ENCODE measurements around the gene HCN2. TPM values are rescaled to one million over a fixed set of nuclear protein-coding genes. Genes with fewer than 3 reads are reported as not detected.

Gene HCN2
- total RNA-seq, 1 donor from 2014 or later = not detected

DNA sequence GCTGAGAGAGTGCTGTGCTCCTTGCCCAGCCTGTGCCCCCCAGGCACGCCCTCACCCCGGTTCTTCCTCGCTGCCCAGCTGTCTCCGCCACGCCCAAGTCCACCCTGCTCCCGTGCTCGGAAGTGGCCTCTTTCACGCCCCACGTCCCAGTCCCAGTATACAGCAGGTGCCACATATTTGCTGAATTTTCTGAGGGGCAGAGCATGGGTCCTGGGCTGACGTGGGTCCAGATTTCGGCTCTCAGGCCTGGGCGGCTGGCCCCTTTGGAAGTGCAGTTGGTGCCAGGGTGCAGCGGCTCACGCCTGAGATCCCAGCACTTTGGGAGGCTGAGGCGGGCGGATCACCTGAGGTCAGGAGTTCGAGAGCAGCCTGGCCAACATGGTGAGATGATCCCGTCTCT, 3.4 kb downstream of the HCN2 start:
- H3K36me3 ChIP-seq (ENCODE audit: control insufficient read depth in 3 of 3, insufficient read depth in 3 of 3, low read length in 3 of 3) = no peaks in the 10 kb centered on the region
- no peaks in the 10 kb centered on the region for H3K9me3 ChIP-seq (ENCODE audit: control insufficient read depth in 3 of 3, low read length in 3 of 3)
- peaks cover 42 to 67% (median 49%) of the 10 kb centered on the region in 3 donors for H3K27me3 ChIP-seq (ENCODE audit: control insufficient read depth in 3 of 3, insufficient read depth in 3 of 3, low read length in 3 of 3)
- H3K4me3 ChIP-seq (ENCODE audit: low read length in 3 of 3) = no peak overlapping the region
- H3K9ac ChIP-seq (ENCODE audit: low read depth in 1 of 3, low read length in 3 of 3) = no peak overlapping the region
- H3K27ac ChIP-seq (ENCODE audit: low read depth, low read length) = no peak overlapping the region
- peaks cover 0 to 1% (median 0%) of the 10 kb centered on the region in 3 donors for H3K4me1 ChIP-seq (ENCODE audit: control insufficient read depth in 3 of 3, insufficient read depth in 3 of 3, low read length in 3 of 3)

DNA sequence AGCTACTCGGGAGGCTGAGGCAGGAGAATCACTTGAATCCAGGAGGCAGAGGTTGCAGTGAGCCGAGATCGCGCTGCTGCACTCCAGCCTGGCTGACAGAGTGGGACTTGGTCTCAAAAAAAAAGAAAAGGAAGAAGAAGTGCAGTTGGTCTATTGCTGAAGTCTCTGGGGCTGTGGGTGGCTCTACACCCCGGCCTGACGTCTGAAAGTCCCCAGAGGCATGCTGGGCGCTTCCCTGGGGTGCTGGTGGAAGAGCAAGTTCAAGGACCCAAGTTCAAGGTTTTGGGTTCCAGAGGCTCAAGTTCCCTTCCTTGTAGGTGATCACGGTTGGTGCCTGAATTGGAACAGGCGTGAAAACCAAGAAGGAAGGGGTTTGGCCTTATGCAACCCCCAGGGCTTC, 3.8 kb downstream of the HCN2 start:
- Histone ChIP-seq H3K4me1 (ENCODE audit: control insufficient read depth in 3 of 3, insufficient read depth in 3 of 3, low read length in 3 of 3) (no peaks in the 10 kb centered on the region), H3K27me3 (ENCODE audit: control insufficient read depth in 3 of 3, insufficient read depth in 3 of 3, low read length in 3 of 3) (peaks cover 37 to 63% (median 44%) of the 10 kb centered on the region in 3 donors), H3K9ac (ENCODE audit: low read depth in 1 of 3, low read length in 3 of 3) (no peak overlapping the region), H3K27ac (ENCODE audit: low read depth, low read length) (no peak overlapping the region), H3K4me3 (ENCODE audit: low read length in 3 of 3) (no peak overlapping the region), H3K36me3 (ENCODE audit: control insufficient read depth in 3 of 3, insufficient read depth in 3 of 3, low read length in 3 of 3) (no peaks in the 10 kb centered on the region), H3K9me3 (ENCODE audit: control insufficient read depth in 3 of 3, low read length in 3 of 3) (no peaks in the 10 kb centered on the region)

- H3K4me1 ChIP-seq (ENCODE audit: control insufficient read depth in 3 of 3, insufficient read depth in 3 of 3, low read length in 3 of 3) = no peaks in the 10 kb centered on the region
- H3K9ac ChIP-seq (ENCODE audit: low read depth in 1 of 3, low read length in 3 of 3) = no peak overlapping the region
- H3K27ac ChIP-seq (ENCODE audit: low read depth, low read length) = no peak overlapping the region
- no peaks in the 10 kb centered on the region for H3K36me3 ChIP-seq (ENCODE audit: control insufficient read depth in 3 of 3, insufficient read depth in 3 of 3, low read length in 3 of 3)
- H3K9me3 ChIP-seq (ENCODE audit: control insufficient read depth in 3 of 3, low read length in 3 of 3) = no peaks in the 10 kb centered on the region
- H3K4me3 ChIP-seq (ENCODE audit: low read length in 3 of 3) = no peak overlapping the region
- H3K27me3 ChIP-seq (ENCODE audit: control insufficient read depth in 3 of 3, insufficient read depth in 3 of 3, low read length in 3 of 3) = peaks cover 29 to 55% (median 39%) of the 10 kb centered on the region in 3 donors
These were observed 4.7 kb downstream of the HCN2 start for GRCh38 chr19:594265-594870.

DNA sequence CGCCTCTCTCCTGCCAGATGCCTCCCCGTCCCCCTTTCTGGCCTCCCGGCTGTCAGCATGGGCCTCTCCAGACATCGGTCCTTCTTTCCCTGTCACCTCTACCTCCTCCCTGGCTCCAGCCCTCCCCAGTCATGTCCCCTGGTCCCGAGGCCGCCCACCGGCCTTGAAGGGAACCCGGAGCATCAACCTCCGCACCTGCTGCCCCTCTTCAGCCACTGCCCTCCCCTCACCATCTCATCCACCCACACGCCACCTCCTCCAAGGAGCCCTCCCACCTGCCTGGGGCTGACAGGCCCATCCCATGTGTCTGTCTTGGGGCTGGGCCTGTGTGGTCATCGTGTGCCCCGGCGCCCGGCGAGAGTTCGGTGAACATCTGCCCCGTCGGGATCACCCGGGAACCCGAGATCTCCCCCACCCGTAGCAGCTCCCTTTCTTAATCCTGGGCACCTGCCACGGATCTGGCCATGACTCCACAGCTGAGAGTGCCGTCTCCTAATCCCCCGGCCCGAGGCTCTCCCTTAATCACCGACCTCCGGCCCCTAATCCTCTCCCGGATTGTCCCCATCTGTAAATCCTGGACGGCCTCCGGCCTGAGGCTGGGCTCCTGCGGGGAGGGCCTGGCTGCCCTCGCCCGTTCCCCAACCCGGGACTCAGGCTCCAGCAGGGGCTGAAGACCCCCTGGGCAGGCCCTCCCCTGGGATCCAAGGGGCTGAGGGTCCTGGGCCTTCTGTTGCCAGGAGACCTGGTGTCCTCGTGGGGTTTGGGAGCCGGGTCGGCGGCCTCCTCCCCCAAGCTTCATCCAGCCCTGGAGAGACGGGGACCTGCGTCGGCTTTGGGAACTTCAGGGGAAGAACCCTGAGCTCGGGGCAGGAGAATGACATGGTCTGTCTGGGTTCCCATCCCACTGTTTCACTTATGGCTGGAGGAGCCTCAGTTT, 5.9 kb downstream of the HCN2 start:
- Histone ChIP-seq H3K4me3 (ENCODE audit: low read length in 3 of 3) (no peak overlapping the region), H3K27me3 (ENCODE audit: control insufficient read depth in 3 of 3, insufficient read depth in 3 of 3, low read length in 3 of 3) (peaks cover 28 to 54% (median 39%) of the 10 kb centered on the region in 3 donors), H3K4me1 (ENCODE audit: control insufficient read depth in 3 of 3, insufficient read depth in 3 of 3, low read length in 3 of 3) (no peaks in the 10 kb centered on the region), H3K9me3 (ENCODE audit: control insufficient read depth in 3 of 3, low read length in 3 of 3) (no peaks in the 10 kb centered on the region), H3K27ac (ENCODE audit: low read depth, low read length) (no peak overlapping the region), H3K36me3 (ENCODE audit: control insufficient read depth in 3 of 3, insufficient read depth in 3 of 3, low read length in 3 of 3) (no peaks in the 10 kb centered on the region), H3K9ac (ENCODE audit: low read depth in 1 of 3, low read length in 3 of 3) (no peak overlapping the region)

DNA sequence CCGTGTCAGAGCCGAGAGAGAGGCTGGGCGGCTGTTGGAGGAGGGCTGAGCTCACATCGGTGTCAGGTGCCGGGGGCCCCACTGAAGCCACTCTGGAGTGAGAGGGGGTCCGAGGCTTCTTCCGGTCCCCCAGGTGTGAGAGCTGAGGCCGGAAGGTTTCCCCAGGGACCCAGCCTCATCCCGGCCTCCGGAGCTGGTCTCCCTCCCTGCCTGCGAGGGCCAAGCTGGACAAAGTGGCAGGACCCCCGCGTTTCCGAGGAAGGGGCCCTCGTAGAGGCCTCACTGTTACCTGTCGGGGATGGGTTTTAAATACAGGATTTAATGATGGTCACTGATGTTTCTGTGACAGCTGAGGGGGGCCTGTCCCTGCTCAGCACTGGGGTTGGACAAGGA, 6.6 kb downstream of the HCN2 start:
- Histone ChIP-seq H3K9ac (ENCODE audit: low read depth in 1 of 3, low read length in 3 of 3) (no peak overlapping the region), H3K27me3 (ENCODE audit: control insufficient read depth in 3 of 3, insufficient read depth in 3 of 3, low read length in 3 of 3) (peaks cover 24 to 48% (median 32%) of the 10 kb centered on the region in 3 donors)

DNA sequence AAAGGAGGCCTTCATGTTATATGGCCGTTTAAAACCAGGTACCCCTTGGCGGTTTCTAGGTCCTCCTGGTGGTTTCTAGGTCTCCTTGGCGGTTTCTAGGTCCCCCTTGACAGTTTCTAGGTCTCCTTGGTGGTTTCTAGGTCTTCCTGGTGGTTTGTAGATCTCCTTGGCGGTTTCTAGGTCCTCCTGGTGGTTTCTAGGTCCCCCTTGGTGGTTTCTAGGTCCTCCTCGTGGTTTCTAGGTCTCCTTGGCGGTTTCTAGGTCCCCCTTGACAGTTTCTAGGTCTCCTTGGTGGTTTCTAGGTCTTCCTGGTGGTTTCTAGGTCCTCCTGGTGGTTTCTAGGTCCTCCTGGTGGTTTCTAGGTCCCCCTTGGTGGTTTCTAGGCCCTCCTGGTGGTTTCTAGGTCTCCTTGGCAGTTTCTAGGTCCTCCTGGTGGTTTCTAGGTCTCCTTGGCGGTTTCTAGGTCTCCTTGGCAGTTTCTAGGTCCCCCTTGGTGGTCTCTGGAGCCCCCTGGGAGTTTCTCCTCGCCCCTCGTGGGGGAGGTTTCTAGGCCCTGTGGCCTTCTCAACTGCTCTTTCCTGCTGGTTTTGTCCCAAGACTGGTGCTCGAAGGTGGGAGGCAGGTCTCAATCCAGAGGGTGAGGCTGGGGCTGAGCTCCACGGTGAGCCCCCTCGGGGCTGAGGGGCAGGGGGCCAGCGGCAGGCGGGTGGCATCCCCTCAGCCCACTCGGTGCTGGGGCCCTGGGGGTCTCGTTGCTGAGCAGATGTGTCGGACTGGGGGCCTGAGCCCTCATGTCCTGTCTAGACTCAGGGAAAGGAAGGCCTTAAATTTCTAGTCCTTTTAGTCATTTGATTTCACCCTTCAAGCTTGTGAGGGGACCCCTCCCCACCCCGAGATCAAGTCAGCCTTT, 8.0 kb downstream of the HCN2 start:
- no peak overlapping the region for H3K9ac ChIP-seq (ENCODE audit: low read depth in 1 of 3, low read length in 3 of 3)
- H3K4me1 ChIP-seq (ENCODE audit: control insufficient read depth in 3 of 3, insufficient read depth in 3 of 3, low read length in 3 of 3) = no peaks in the 10 kb centered on the region
- no peaks in the 10 kb centered on the region for H3K9me3 ChIP-seq (ENCODE audit: control insufficient read depth in 3 of 3, low read length in 3 of 3)
- no peak overlapping the region for H3K4me3 ChIP-seq (ENCODE audit: low read length in 3 of 3)
- no peak overlapping the region for H3K27ac ChIP-seq (ENCODE audit: low read depth, low read length)
- no peaks in the 10 kb centered on the region for H3K36me3 ChIP-seq (ENCODE audit: control insufficient read depth in 3 of 3, insufficient read depth in 3 of 3, low read length in 3 of 3)
- peaks cover 15 to 34% (median 19%) of the 10 kb centered on the region in 3 donors for H3K27me3 ChIP-seq (ENCODE audit: control insufficient read depth in 3 of 3, insufficient read depth in 3 of 3, low read length in 3 of 3)

More for the DNA sequence above, 6.6 kb downstream of the HCN2 start:
- Histone ChIP-seq H3K9me3 (ENCODE audit: control insufficient read depth in 3 of 3, low read length in 3 of 3) (no peaks in the 10 kb centered on the region), H3K4me1 (ENCODE audit: control insufficient read depth in 3 of 3, insufficient read depth in 3 of 3, low read length in 3 of 3) (no peaks in the 10 kb centered on the region), H3K4me3 (ENCODE audit: low read length in 3 of 3) (no peak overlapping the region), H3K27ac (ENCODE audit: low read depth, low read length) (no peak overlapping the region), H3K36me3 (ENCODE audit: control insufficient read depth in 3 of 3, insufficient read depth in 3 of 3, low read length in 3 of 3) (no peaks in the 10 kb centered on the region)

GRCh38 chr19:601310-601709, 11.6 kb downstream of the HCN2 start:
- no peak overlapping the region for H3K4me3 ChIP-seq (ENCODE audit: low read length in 3 of 3)
- H3K9ac ChIP-seq (ENCODE audit: low read depth in 1 of 3, low read length in 3 of 3) = no peak overlapping the region
- no peaks in the 10 kb centered on the region for H3K4me1 ChIP-seq (ENCODE audit: control insufficient read depth in 3 of 3, insufficient read depth in 3 of 3, low read length in 3 of 3)
- no peaks in the 10 kb centered on the region for H3K36me3 ChIP-seq (ENCODE audit: control insufficient read depth in 3 of 3, insufficient read depth in 3 of 3, low read length in 3 of 3)
- H3K9me3 ChIP-seq (ENCODE audit: control insufficient read depth in 3 of 3, low read length in 3 of 3) = no peaks in the 10 kb centered on the region
- peaks cover 8 to 10% (median 9%) of the 10 kb centered on the region in 3 donors for H3K27me3 ChIP-seq (ENCODE audit: control insufficient read depth in 3 of 3, insufficient read depth in 3 of 3, low read length in 3 of 3)
- no peak overlapping the region for H3K27ac ChIP-seq (ENCODE audit: low read depth, low read length)

- peaks cover 5 to 9% (median 5%) of the 10 kb centered on the region in 3 donors for H3K27me3 ChIP-seq (ENCODE audit: control insufficient read depth in 3 of 3, insufficient read depth in 3 of 3, low read length in 3 of 3)
- no peaks in the 10 kb centered on the region for H3K36me3 ChIP-seq (ENCODE audit: control insufficient read depth in 3 of 3, insufficient read depth in 3 of 3, low read length in 3 of 3)
- no peaks in the 10 kb centered on the region for H3K4me1 ChIP-seq (ENCODE audit: control insufficient read depth in 3 of 3, insufficient read depth in 3 of 3, low read length in 3 of 3)
- H3K9ac ChIP-seq (ENCODE audit: low read depth in 1 of 3, low read length in 3 of 3) = no peak overlapping the region
- no peak overlapping the region for H3K27ac ChIP-seq (ENCODE audit: low read depth, low read length)
- H3K9me3 ChIP-seq (ENCODE audit: control insufficient read depth in 3 of 3, low read length in 3 of 3) = no peaks in the 10 kb centered on the region
- H3K4me3 ChIP-seq (ENCODE audit: low read length in 3 of 3) = no peak overlapping the region
These were observed 12.1 kb downstream of the HCN2 start for GRCh38 chr19:601790-602189.

- H3K9me3 ChIP-seq (ENCODE audit: control insufficient read depth in 3 of 3, low read length in 3 of 3) = no peaks in the 10 kb centered on the region
- no peak overlapping the region for H3K27ac ChIP-seq (ENCODE audit: low read depth, low read length)
- H3K9ac ChIP-seq (ENCODE audit: low read depth in 1 of 3, low read length in 3 of 3) = no peak overlapping the region
- H3K4me1 ChIP-seq (ENCODE audit: control insufficient read depth in 3 of 3, insufficient read depth in 3 of 3, low read length in 3 of 3) = no peaks in the 10 kb centered on the region
- no peak overlapping the region for H3K4me3 ChIP-seq (ENCODE audit: low read length in 3 of 3)
- no peaks in the 10 kb centered on the region for H3K36me3 ChIP-seq (ENCODE audit: control insufficient read depth in 3 of 3, insufficient read depth in 3 of 3, low read length in 3 of 3)
- peaks cover 0 to 7% (median 3%) of the 10 kb centered on the region in 3 donors for H3K27me3 ChIP-seq (ENCODE audit: control insufficient read depth in 3 of 3, insufficient read depth in 3 of 3, low read length in 3 of 3)
These were observed 13.0 kb downstream of the HCN2 start for GRCh38 chr19:602391-603301.

All from skeletal muscle tissue (tissue), 4 donors.